SU-DHL-6 (cell line): ENCODE measurements around the gene GRK2.

Source experiments
- H2AFZ ChIP-seq: fragments of 200-600 bp; sonication (generic); 2 replicates; pipeline ENCODE4 v1.6.1; 2014; ENCODE audit warnings: low read depth, mild to moderate bottlenecking, moderate library complexity, mixed read lengths, antibody characterized with exemption, low read length; ENCODE audit not compliant: severe bottlenecking
- H3F3A ChIP-seq: fragments of 200-600 bp; shearing (Covaris generic); 2 replicates; pipeline ENCODE4 v1.6.0; 2016; ENCODE audit warnings: antibody characterized with exemption, mild to moderate bottlenecking; ENCODE audit not compliant: insufficient read depth
- H3K27ac ChIP-seq: fragments of 200-600 bp; sonication (generic); 2 replicates; pipeline ENCODE4 v1.5.1; 2016; ENCODE audit warnings: low read depth, mild to moderate bottlenecking, low read length, moderate library complexity, mixed read lengths
- H3K27me3 ChIP-seq: fragments of 200-600 bp; sonication (generic), shearing (Covaris generic); 2 replicates; pipeline ENCODE4 v1.6.0; 2014; ENCODE audit warnings: mild to moderate bottlenecking, low read length
- H3K36me3 ChIP-seq: fragments of 200-600 bp; sonication (generic); 2 replicates; pipeline ENCODE4 v1.6.1; 2014; ENCODE audit warnings: mild to moderate bottlenecking, low read length, mixed read lengths
- H3K4me2 ChIP-seq: fragments of 300-600, 200-600 bp; shearing (Covaris generic), sonication (generic); 2 replicates; pipeline ENCODE4 v1.6.0; 2014; ENCODE audit warnings: low read length, low read depth, mild to moderate bottlenecking; ENCODE audit not compliant: poor library complexity, severe bottlenecking
- H3K4me3 ChIP-seq: fragments of 200-600 bp; sonication (generic); 2 replicates; pipeline ENCODE4 v1.5.1; 2014; ENCODE audit warnings: antibody characterized with exemption, low read length, mild to moderate bottlenecking, mixed read lengths; ENCODE audit not compliant: insufficient read depth, poor library complexity, severe bottlenecking
- H3K79me2 ChIP-seq: fragments of 200-600 bp; sonication (generic); 2 replicates; pipeline ENCODE4 v1.6.1; 2014; ENCODE audit warnings: mild to moderate bottlenecking, low read length, moderate library complexity; ENCODE audit not compliant: insufficient read depth
- H3K9ac ChIP-seq: fragments of 200-600 bp; sonication (generic); 2 replicates; pipeline ENCODE4 v1.7.0; 2014; ENCODE audit warnings: mild to moderate bottlenecking, low read length
- H3K9me2 ChIP-seq: fragments of 200-600 bp; sonication (generic); replicated peaks from 2 replicates; pipeline ENCODE4 v1.6.1; 2014; ENCODE audit warnings: low read length; ENCODE audit not compliant: insufficient read depth
- H3K9me3 ChIP-seq: fragments of 200-600 bp; sonication (generic); 2 replicates; pipeline ENCODE4 v1.6.1; 2014; ENCODE audit warnings: low read length, mixed read lengths; ENCODE audit not compliant: insufficient read depth
- H4K20me1 ChIP-seq: fragments of 200-600 bp; sonication (generic); 2 replicates; pipeline ENCODE4 v1.6.1; 2014; ENCODE audit warnings: low read depth, mild to moderate bottlenecking, antibody characterized with exemption, low read length, moderate library complexity, mixed read lengths
- CTCF ChIP-seq: fragments of 200-600 bp; sonication (generic); IDR thresholded peaks from one replicate; pipeline ENCODE4 v1.5.1; 2017; ENCODE audit warnings: antibody characterized with exemption, mild to moderate bottlenecking, low read length, moderate library complexity; ENCODE audit not compliant: insufficient read depth, poor library complexity, severe bottlenecking
- EZH2phosphoT487 ChIP-seq: fragments of 200-600 bp; sonication (generic), shearing (Covaris generic); conservative IDR thresholded peaks from 2 replicates; pipeline ENCODE4 v1.6.1; 2018; ENCODE audit warnings: mild to moderate bottlenecking, antibody characterized with exemption, low read length, moderate library complexity, mixed read lengths

Gene GRK2

DNA sequence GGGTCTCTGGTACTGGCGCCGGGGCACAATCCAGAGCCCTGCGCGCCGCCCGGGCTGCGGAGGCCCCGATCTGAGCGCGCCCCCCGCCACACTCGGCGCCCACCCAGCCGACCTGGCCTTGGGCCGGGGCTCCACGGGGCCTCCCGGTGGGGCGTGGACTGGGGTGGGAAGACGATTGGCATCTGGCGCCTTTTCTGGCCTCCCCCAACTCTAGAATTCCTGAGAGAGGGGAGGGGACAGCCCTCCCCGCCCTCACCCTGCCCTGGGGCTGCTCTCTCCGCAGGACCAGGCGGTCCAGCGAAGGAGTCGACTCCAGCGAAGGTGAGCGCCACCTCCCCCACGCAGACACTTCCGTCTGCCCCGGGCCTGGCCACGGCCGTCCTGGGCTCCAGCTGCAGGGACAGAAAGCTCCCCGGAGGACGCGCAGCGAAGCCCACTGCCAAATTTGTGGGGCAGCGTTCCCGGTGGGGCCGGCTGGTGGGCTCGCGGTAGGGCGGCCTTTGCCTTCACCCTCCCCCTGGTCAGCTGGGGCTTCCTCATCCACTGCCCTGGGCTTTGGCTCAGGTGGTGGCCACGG is 37.6 kb downstream of the GRK2 start:
- Histone ChIP-seq H3K4me3 (no peak overlapping the region), H3K9me2 (no peaks in the 10 kb centered on the region), H3K27ac (no peak overlapping the region), H3K4me2 (no peak overlapping the region), H3K79me2 (no peaks in the 10 kb centered on the region), H3K27me3 (no peaks in the 10 kb centered on the region), H3F3A (no peaks in the 10 kb centered on the region), H3K9me3 (no peaks in the 10 kb centered on the region), H3K9ac (no peak overlapping the region), H2AFZ (no peak overlapping the region), H4K20me1 (no peaks in the 10 kb centered on the region), H3K36me3 (no peaks in the 10 kb centered on the region)
- no peak for TF ChIP-seq CTCF
- no peak for TF ChIP-seq EZH2phosphoT487

GRCh38 chr11:67304511-67305113 is 38.3 kb downstream of the GRK2 start:
- no peak overlapping the region for H3K27ac ChIP-seq
- H2AFZ ChIP-seq = no peak overlapping the region
- TF ChIP-seq CTCF = no peak
- H3K9ac ChIP-seq = no peak overlapping the region
- H3K9me2 ChIP-seq = no peaks in the 10 kb centered on the region
- no peaks in the 10 kb centered on the region for H3K36me3 ChIP-seq
- H3K4me2 ChIP-seq = no peak overlapping the region
- no peaks in the 10 kb centered on the region for H3K27me3 ChIP-seq
- no peaks in the 10 kb centered on the region for H3K9me3 ChIP-seq
- H3F3A ChIP-seq = no peaks in the 10 kb centered on the region
- H4K20me1 ChIP-seq = no peaks in the 10 kb centered on the region
- H3K4me3 ChIP-seq = no peak overlapping the region
- no peaks in the 10 kb centered on the region for H3K79me2 ChIP-seq

DNA sequence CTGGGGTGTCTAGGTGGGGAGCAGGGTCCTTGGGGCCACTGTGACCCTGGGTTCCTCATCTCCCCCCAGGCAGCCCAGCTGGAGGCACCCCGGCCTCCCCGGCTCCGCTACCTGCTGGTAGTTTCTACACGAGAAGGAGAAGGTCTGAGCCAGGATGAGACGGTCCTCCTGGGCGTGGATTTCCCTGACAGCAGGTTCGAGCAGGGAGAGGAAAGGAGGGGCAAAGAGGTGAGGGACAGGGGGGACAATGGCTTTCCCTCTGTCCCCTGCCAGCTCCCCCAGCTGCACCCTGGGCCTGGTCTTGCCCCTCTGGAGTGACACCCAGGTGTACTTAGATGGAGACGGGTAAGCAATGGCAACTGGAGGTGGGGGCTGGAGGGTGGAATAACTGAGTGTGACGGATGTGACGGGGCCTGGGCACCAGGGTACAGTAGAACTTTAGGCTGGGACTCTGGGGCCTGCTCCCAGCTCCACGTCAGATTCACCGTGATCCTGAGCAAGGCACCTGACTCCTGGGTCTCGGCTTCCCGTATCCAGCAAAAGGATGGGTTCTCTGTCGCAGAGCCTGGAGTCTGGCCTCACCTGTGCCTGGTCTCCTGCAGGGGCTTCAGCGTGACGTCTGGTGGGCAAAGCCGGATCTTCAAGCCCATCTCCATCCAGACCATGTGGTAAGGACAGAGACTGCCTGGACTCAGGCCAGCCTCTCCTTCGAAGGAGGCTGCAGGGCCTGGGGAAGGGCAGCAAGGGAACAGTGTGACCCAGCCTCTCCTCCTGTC is 40.7 kb downstream of the GRK2 start:
- Histone ChIP-seq H2AFZ (no peak overlapping the region), H3K4me3 (no peak overlapping the region), H3F3A (no peaks in the 10 kb centered on the region), H3K9ac (no peak overlapping the region), H3K27ac (no peak overlapping the region), H3K9me3 (no peaks in the 10 kb centered on the region), H3K27me3 (no peaks in the 10 kb centered on the region), H3K4me2 (no peak overlapping the region), H3K79me2 (no peaks in the 10 kb centered on the region), H3K9me2 (no peaks in the 10 kb centered on the region), H3K36me3 (no peaks in the 10 kb centered on the region), H4K20me1 (no peaks in the 10 kb centered on the region)
- TF ChIP-seq EZH2phosphoT487 (no peak), CTCF (no peak)
